ENCODE results near the gene RHOBTB1. TPM values are rescaled to one million over a fixed set of nuclear protein-coding genes. Genes with fewer than 3 reads are reported as not detected.

The RHOBTB1 gene
- total RNA-seq, 4 donors from 2014 or later = 16.7 to 37.3 (median 22.8) TPM

- TF ChIP-seq CTCF (IDR thresholded peaks at IDR 0.05; ENCODE audit: low read depth) = no peak
Observed at GRCh38 chr10:60920479-60920878, 23.5 kb downstream of the RHOBTB1 start.

GRCh38 chr10:60919551-60919950 lies 24.4 kb downstream of the RHOBTB1 start:
- no peak for TF ChIP-seq CTCF (IDR thresholded peaks at IDR 0.05; ENCODE audit: low read depth)

- no peak for TF ChIP-seq CTCF (IDR thresholded peaks at IDR 0.05; ENCODE audit: low read depth)
Observed at GRCh38 chr10:60917331-60918280, 26.4 kb downstream of the RHOBTB1 start.

- no peak for TF ChIP-seq CTCF (IDR thresholded peaks at IDR 0.05; ENCODE audit: low read depth)
Observed at GRCh38 chr10:60916025-60916424, 28.0 kb downstream of the RHOBTB1 start.

GRCh38 chr10:60914690-60915141 lies 29.3 kb downstream of the RHOBTB1 start:
- TF ChIP-seq CTCF (IDR thresholded peaks at IDR 0.05; ENCODE audit: low read depth) = no peak

- TF ChIP-seq CTCF (IDR thresholded peaks at IDR 0.05; ENCODE audit: low read depth) = no peak
Observed at GRCh38 chr10:60913657-60914056, 30.3 kb downstream of the RHOBTB1 start.

GRCh38 chr10:60913071-60913470 lies 30.9 kb downstream of the RHOBTB1 start:
- no peak for TF ChIP-seq CTCF (IDR thresholded peaks at IDR 0.05; ENCODE audit: low read depth)

Measured in subcutaneous adipose tissue (tissue), 4 donors.